Type B pancreatic cell (in vitro differentiated cells): ENCODE results near the gene SLC22A31. TPM values are rescaled to one million over a fixed set of nuclear protein-coding genes. Genes with fewer than 3 reads are reported as not detected.
"Not testable (repeated sequence)": the region's sequence is repeated elsewhere in the genome, so short reads cannot be mapped to it uniquely, and the experiment has no call there.

Experiments
- DNase-seq: peaks from one replicate; pipeline ENCODE4 v3.0.0; 2021; ENCODE audit warnings: mixed read lengths; ENCODE audit not compliant: unreplicated experiment; ENCODE audit errors: extremely low spot score
- H3K27ac Mint-ChIP-seq: 2 replicates; pipeline ENCODE4 v1.8.0; 2021; ENCODE audit warnings: mild to moderate bottlenecking, mixed read lengths
- H3K27me3 Mint-ChIP-seq: 2 replicates; pipeline ENCODE4 v1.8.0; 2021; ENCODE audit warnings: mixed read lengths
- H3K36me3 Mint-ChIP-seq: 2 replicates; pipeline ENCODE4 v1.8.0; 2021; ENCODE audit warnings: mixed read lengths
- H3K4me1 Mint-ChIP-seq: one replicate; pipeline ENCODE4 v1.8.0; 2021; ENCODE audit warnings: mixed read lengths; ENCODE audit not compliant: unreplicated experiment
- H3K4me3 Mint-ChIP-seq: 2 replicates; pipeline ENCODE4 v1.8.0; 2021; ENCODE audit warnings: mild to moderate bottlenecking, mixed read lengths
- H3K9me3 Mint-ChIP-seq: 2 replicates; pipeline ENCODE4 v1.8.0; 2021; ENCODE audit warnings: mixed read lengths
- total RNA-seq: library from RNA; stranded (reverse); gene quantifications from 2 replicates; pipeline ENCODE4 v1.2.1, GENCODE V29; 2021; ENCODE audit warnings: low replicate concordance
- TF ChIP-seq, protein P1 (sequence below): fragments of 200-600 bp; sonication (generic); conservative IDR thresholded peaks from 2 replicates; pipeline ENCODE4 v1.5.0; 2021; ENCODE audit warnings: antibody characterized with exemption, mild to moderate bottlenecking

Gene SLC22A31
- total RNA-seq, 1 donor from 2014 or later: 2.9 TPM

DNA sequence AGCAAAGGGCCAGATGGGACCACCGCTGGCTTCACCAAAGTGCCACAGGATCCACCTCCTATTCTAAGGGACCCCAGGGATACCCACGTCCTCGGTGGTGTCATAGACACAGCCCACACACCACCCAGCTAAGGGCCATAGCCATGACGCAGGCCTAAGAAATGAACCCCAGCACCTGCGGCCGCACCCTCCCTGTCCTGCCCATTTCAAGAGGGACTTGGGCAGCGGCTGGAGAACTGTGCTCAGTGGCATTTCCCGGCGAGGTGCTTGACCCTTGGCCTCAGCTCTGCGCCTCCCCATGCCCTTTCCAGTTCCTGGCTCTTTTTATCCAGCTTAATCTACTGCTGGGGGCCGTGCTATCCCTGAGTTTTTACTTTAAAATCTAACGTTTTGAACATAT is 44.4 kb upstream of the SLC22A31 start:
- Mint-ChIP-seq H3K27ac (no peak overlapping the region), H3K4me3 (peak overlapping the region; percentile 36), H3K4me1 (peaks cover 3% of the 10 kb centered on the region), H3K27me3 (no peaks in the 10 kb centered on the region), H3K9me3 (peaks cover under 1% of the 10 kb centered on the region), H3K36me3 (peaks cover under 1% of the 10 kb centered on the region)
- no peak for DNase-seq
- TF ChIP-seq, protein P1, sequence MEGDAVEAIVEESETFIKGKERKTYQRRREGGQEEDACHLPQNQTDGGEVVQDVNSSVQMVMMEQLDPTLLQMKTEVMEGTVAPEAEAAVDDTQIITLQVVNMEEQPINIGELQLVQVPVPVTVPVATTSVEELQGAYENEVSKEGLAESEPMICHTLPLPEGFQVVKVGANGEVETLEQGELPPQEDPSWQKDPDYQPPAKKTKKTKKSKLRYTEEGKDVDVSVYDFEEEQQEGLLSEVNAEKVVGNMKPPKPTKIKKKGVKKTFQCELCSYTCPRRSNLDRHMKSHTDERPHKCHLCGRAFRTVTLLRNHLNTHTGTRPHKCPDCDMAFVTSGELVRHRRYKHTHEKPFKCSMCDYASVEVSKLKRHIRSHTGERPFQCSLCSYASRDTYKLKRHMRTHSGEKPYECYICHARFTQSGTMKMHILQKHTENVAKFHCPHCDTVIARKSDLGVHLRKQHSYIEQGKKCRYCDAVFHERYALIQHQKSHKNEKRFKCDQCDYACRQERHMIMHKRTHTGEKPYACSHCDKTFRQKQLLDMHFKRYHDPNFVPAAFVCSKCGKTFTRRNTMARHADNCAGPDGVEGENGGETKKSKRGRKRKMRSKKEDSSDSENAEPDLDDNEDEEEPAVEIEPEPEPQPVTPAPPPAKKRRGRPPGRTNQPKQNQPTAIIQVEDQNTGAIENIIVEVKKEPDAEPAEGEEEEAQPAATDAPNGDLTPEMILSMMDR: no peak

- H3K27me3 Mint-ChIP-seq, H3K9me3 Mint-ChIP-seq, DNase-seq, H3K36me3 Mint-ChIP-seq, H3K27ac Mint-ChIP-seq, H3K4me1 Mint-ChIP-seq: not testable (repeated sequence)
- peak overlapping the region; percentile 31 for H3K4me3 Mint-ChIP-seq
These were observed 43.9 kb upstream of the SLC22A31 start for GRCh38 chr16:89244264-89244663.

- TF ChIP-seq, protein P1: no peak
- H3K27ac Mint-ChIP-seq: no peak overlapping the region
- no peaks in the 10 kb centered on the region for H3K9me3 Mint-ChIP-seq
- no peaks in the 10 kb centered on the region for H3K27me3 Mint-ChIP-seq
- no peak for DNase-seq
- peaks cover under 1% of the 10 kb centered on the region for H3K36me3 Mint-ChIP-seq
- H3K4me3 Mint-ChIP-seq: peak overlapping the region; percentile 67
- peaks cover 3% of the 10 kb centered on the region for H3K4me1 Mint-ChIP-seq
These were observed 43.3 kb upstream of the SLC22A31 start for GRCh38 chr16:89243664-89244063.

DNA sequence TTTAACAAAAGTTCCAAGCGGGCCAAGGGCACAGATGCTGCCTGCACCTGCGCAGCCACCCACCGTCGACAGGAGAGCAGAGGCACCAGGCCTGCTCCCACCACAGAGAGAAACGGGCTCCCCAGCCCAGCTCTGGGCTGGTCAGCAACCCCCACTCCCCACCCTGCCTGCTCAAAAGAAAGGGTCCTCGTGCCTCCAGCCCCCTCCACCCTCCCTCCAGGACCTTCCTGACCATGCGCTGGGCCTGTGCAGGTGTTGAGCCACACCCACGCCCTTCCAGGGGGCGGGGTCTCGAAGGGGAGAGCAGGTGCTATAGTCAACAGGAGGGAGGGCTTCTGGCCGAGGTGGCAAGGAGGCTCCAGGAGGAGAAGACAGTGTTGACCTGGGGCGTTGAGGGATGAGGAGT is 42.5 kb upstream of the SLC22A31 start:
- Mint-ChIP-seq H3K27me3 (no peaks in the 10 kb centered on the region), H3K9me3 (no peaks in the 10 kb centered on the region), H3K36me3 (peaks cover 3% of the 10 kb centered on the region), H3K4me1 (peaks cover 3% of the 10 kb centered on the region), H3K4me3 (peak overlapping the region; percentile 67), H3K27ac (no peak overlapping the region)
- TF ChIP-seq, protein P1: no peak
- no peak for DNase-seq

DNA sequence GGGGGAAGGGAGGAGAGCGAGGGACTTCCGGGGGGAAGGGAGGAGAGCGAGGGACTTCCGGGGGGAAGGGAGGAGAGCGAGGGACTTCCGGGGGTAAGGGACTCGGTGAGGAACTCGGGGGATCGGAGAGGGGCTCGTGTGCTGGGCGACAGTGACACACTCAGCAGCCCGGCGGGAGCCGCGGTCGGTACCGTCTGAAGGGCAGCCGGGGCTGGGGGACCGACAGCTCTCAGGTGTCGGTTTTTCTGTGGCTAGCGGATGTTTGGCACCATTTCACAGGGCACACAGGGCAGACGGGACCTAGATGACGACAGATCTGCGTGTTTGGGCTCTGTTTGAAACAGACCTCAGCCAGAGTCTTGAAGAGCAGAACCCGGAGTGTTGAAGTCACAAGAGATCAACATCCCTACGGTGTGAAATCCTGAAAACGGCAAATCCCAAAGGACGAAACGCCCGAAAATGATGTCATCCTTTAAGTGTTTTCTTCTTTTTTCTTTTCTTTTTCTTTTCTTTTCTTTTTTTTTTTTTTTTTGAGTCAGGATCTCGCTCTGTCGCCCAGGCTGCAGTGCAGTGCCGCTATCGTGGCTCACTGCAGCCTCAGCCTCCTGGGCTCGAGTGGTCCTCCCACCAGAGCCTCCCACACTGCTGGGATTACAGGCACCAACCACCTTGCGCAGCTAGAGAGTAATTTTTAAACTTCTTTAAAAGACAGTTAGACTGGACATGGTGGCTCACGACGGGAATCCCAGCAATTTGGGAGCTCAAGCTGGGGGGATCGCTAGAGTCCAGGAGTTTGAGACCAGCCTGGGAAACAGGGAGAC is 41.1 kb upstream of the SLC22A31 start:
- Mint-ChIP-seq H3K27me3 (no peaks in the 10 kb centered on the region), H3K9me3 (no peaks in the 10 kb centered on the region), H3K36me3 (peaks cover 3% of the 10 kb centered on the region), H3K27ac (peak overlapping the region; percentile 96), H3K4me3 (peak overlapping the region; percentile 98), H3K4me1 (peaks cover 3% of the 10 kb centered on the region)
- TF ChIP-seq, protein P1: no peak
- DNase-seq: no peak

DNA sequence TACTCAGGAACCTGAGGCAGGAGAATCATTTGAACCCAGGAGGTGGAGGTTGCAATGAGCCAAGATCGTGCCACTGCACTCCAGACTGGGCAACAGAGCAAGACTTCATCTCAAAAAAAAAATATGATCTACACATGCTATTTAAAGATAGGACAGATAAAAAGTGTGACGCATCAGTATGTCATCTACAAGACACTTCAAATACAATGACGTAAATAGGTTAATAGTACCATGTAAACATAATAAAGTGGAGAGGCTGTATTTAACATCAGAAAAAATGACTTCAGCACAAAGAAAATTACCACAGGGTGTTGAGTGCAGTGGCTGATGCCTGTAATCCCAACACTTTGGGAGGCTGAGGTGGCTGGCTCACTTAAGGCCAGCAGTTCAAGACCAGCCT is 37.4 kb upstream of the SLC22A31 start:
- TF ChIP-seq, protein P1: no peak
- DNase-seq: no peak
- H3K4me3 Mint-ChIP-seq: no peak overlapping the region
- no peaks in the 10 kb centered on the region for H3K9me3 Mint-ChIP-seq
- no peaks in the 10 kb centered on the region for H3K27me3 Mint-ChIP-seq
- peaks cover 19% of the 10 kb centered on the region for H3K36me3 Mint-ChIP-seq
- no peak overlapping the region for H3K27ac Mint-ChIP-seq
- peaks cover 3% of the 10 kb centered on the region for H3K4me1 Mint-ChIP-seq
